NOMO-1 (cell line): Measurements from ENCODE around the gene RALGPS1.
A peak's percentile ranks its signal among the peaks of the same experiment; 100 is the strongest.

Experiments used
- DNase-seq, 2 experiments: peaks; one replicate each; lab custom pipeline; 2025; ENCODE audit not compliant: unreplicated experiment in 2 of 2; lab: John Stamatoyannopoulos, UW

Gene RALGPS1

DNA sequence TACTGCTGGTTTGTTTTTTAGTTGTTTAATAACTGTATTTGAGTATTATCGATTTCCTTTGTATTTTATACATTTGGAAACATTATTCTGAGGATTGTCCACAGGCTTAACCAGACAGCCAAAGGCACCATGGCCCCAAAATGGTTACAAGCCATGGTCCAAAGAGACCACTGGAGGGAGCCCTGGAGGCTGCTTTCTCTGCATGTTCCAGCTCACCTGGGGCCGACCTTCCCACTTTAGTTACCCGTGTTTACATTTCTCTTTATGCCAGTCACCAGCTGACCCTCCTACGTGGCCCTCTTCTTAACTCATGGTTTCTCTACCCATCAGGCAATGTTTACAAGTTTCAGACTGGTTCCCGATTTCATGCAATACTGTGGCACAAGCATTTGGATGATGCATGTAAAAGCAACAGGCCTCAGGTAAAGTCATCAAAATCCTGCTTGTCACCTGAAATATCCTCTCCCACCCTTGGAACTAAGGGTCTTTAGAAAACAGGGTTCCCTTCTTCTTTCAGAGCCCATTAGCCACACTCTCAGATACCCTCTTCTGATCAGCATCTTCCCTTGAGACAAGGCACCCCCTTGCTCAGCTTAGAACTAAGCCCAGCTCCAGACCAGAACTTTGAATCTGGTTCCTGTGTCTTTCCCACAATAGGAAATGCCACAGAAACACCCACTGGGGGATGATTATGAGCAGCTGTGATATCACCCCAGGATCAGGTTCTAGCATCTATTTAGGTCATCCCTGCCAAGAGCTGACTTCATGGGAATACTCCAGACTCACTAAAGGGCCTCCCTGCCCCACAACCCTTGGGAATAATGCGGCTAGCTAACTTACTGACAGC, 300.1 kb downstream of the RALGPS1 start:
- DNase-seq = peak; percentile 15 to 35

DNA sequence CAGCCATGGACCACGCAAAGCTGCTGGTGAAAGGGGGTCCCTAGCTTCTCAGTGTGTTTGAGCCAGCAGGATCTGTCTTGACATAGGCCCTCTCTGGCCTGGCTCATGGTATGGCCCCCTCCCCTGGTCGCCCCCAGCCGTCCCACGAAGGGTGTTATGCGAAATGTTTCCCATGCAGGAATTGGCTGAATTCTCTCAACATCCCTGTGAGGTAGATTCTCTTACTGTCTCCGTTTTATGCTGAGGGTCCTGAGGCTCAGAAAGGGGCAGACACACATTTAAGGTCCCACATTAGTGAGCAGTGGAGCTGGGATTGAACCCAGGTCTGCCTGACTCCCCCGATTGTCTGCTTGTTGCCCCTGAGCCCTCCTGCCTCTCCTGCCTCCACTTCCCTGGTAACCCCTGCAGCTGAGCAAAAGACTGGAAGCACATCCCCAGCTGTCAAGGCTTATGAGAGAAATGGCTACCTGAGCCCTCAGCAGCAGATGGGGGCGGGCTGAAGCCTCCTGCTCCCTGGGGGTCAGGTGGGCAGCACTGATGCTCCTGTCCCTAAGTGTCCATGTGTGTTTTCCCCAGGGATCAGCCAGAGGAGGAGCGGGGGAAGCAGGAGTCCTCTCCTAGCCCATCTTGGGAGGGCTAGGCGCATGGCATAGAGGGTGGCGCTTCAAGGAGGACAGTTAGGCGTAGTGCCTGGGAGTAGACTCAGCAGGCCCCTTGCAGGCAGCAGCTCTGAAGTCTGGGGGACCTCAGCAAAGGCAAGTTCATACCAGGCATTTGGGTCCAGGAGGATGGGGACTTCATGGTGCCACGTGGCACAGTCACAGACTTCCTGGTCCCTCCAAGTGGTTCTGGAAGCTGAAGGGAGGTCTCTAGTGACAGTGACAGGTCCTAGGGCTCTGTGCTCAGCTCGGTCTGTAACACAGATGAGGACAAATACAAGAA, 301.0 kb downstream of the RALGPS1 start:
- no peak for DNase-seq

DNA sequence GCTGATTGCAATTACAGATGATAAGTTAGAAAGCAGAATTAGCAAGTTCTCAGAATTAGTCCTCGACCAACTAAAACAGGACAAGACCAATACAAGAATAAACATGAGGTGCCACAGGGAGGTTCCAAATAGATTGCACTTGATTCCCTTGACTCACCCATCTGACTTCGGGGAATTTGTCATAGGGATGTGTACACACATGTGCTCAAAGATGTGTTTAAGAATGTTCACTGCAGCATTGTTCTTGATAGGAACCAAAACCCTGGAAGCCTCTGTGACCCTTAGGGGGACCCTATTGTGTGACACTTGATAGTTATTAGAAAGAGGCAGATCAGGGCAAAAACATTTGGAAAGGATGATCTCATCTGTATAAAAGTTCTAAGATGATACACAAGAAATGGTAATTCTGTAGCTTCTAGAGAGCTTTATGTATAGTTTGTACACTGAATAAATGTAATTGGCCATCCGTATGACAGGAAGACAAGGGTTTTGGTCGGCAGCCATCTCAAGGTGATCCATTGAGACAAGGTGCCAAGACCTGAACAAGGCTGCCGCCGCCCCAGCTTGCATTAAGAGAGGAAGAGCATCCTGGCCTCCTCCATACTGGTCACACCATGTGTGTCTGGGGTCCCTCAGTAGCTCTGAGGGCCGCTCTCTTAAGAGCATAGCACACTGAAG, 301.8 kb downstream of the RALGPS1 start:
- no peak for DNase-seq

DNA sequence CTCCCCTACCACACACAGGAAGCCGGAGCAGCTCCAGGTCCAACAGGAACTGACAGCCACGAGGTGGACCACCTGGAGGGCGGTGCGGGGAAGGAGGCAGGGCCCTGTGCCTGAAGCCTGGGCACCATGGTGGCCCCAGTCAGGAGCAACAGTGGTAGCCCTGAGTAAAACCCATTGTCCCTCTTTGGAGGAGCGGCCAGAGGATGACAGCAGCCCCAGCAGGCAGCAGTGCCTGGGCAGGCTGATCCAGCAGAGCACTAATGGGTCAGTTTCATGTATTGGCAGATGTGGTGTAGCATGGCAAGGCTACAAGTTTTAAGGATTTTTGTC, 302.3 kb downstream of the RALGPS1 start:
- no peak for DNase-seq

DNA sequence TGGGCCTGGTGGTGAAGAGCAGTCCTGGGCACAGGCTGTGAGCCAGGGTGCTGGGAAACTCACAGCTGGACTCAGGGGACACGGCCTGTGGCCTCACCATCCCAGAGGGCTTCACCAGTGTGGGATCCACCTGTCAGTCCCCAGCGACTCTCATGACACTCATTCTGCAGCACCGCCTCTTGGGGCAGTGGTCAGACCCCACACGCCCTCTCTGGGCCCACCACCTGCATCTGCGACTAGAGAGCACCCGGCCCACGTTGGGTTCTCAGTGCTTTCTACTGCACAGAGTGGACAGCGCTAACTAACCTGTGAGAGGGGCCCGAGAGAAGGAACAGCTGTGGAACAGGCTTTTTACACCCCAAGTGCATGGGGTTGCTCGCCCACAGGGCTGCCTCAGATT, 304.2 kb downstream of the RALGPS1 start:
- DNase-seq = no peak

DNA sequence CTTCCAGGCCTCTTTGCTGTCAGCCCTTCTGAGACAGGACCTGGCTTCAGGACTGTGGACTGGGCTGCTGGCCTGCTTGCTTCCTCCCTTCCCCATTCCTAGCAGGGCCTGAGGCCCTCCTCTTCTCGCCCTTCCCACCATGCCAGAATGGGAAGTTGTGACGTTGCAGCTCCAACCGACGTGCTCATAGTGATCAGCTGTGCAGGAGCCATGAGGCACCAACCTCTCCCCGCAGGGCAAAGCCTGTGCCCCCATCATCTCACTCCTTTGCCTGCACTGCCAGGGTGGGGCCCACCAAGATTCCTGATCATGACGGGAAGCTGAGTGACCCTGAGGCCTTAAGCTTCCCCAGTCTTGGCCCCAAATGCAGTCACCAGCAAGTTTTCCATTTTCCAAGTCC, 304.9 kb downstream of the RALGPS1 start:
- no peak for DNase-seq

DNA sequence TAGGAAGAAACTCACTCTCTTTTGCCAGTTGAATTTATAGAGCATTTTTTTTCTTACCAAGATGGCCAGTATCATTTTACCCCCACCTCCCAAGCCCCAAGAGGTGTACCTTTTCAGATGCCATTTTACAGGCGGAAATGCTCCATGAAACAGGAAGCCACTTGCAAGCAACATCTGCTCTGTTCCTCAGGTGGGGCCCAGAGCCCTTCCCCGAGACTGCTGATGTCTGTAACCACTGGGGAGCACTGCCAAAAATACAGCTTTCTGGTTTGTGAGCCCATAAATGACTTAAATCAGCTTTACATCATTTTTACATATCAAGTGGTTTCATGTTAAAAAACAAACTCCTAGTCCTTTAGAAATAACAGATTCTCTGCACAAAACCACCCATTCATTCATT, 307.1 kb downstream of the RALGPS1 start:
- DNase-seq = no peak

DNA sequence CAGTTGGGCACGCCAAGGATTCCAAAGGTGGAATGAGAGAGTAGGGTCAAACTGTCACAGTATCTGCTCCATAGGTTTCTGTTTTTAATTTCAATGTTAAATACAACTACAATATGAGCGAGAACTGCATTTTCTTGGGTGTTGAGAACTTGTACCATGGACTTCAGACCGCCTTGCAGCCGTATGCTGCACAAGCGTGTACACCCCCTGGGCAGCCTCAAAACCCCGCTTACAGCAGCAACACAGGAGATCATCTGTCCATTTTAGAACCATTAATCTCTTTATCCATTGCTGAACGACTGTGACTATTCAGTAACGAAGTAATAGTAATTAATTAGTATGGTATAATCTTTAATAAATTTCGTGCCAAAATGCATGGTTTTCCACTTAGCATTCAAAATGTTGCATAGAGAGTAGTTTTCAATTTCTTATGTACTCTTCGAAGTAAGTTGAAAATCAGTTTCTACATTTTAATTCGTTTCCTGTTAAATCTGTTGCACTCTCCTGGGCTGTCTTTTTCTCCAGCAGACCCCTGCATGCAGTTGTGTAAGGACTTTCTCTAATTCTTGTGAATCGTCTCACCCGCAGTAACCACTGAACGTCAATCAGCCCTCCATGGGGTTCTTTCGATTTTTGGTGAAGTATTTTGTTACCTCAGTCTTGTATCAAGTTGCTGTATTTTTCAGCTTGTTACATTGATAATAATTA, 308.0 kb downstream of the RALGPS1 start:
- no peak for DNase-seq

DNA sequence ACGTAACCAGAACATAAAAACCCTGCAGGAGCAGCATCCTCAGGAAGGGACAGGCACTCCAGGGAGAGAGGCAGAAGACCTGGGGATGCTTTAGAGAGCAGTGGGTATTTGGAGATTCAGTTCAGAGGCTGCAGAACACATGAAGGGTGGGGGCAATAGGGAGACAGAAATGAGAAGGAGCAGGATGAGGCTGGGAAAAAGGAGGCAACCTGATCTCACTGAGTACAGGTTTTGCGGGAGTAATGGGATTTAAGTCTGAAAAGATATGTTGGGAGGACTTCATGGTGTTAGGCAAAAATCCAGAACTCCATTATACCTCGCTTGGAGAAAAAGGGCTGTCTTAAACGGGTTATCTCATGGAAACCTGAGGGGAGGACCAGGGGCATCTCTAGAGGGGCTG, 308.7 kb downstream of the RALGPS1 start:
- no peak for DNase-seq

DNA sequence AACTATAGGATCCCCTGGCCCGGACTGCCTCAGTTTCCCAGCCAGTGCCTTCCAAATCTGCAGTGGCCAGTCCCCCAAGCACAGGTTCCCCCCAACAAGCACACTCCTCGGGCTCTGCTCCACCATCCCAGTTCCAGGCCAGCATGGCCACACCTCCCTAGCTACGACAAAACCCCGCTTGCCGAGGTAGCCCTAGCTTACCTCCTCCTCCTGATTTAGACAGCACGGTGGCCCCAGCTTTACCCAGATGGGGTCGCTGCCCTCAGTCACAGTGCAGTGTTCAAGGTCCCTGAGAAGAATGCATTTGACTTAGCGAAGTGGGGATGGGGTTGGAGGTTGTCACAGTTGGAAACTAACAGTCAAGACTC, 309.2 kb downstream of the RALGPS1 start:
- no peak for DNase-seq

DNA sequence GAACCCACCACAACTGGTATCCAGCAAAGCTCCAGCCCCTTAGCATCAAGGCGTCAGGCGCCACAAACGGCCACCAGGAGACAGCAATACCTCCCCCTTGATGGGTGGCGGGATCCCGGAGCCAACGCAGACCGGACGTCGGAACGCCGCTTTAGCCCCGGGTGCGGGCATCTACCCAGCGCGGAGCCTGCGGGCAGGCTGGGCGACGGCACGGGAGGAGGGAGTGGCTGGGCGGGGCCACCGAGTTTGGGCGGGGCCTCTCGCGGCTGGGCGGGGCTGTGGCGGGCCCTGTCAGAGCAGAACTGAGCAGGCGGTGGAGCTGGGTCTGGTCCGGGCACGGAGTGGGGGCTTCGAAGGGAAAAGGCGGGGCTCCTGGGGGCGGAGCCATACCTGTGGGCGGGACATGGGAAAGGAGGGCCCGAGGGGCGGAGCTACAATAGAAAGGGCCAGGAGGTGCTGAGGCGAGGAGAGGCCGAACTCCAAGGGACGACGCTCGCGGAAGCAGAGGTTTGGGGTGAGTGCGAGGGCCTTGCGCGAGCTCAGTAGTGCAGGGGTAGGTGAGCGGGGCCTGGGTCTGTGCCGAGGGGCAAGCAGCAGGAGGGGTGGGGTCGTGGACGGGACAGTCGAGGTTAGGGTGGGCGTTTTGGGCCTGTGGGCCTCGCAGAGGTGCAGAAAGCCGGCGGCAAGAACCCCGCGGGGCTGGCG, 309.7 kb downstream of the RALGPS1 start:
- peak; percentile 79 to 82 for DNase-seq

DNA sequence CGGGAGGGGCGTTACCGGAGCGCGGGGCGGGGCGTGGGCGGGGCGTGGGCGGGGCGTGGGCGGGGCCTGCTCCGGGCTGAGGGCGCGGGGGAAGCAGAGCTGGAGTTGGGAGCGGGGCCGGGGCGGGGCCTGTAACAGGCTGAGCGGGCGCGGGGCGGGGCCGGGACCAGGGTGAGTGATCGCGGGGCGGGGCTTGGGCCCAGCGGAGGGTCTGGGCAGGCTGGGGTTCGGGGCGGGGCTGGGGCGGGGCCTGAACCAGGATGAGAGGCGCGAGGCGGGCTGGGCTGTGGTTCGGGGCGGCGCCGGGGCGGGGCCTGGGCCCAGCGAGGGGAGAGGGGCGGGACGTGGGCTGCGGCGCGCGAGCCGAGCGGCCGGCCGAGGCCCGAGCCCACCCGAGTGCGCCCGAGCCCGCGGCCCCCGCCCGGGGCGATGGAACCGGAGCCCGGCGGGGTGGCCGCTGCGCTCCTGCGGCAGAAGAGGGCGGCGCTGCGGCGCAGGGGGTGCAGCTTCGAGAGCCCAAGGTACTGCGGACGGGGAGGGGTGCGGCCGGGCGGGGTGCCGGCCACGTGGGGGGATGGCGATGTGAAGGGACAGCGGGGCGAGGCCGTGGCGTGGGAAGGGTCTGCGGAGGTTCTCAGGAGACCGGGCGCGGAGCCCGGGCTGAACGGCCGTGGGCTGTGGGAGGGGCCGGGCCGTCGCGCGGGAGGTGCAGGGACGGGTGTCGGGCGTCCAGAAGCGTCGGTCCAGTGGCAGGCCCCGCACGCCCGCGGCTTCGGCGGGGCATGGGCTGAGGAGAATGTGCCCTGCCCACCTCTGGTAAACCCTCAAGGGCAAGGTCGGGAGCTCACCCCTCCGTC, 310.5 kb downstream of the RALGPS1 start:
- peak; percentile 78 to 88 for DNase-seq

DNA sequence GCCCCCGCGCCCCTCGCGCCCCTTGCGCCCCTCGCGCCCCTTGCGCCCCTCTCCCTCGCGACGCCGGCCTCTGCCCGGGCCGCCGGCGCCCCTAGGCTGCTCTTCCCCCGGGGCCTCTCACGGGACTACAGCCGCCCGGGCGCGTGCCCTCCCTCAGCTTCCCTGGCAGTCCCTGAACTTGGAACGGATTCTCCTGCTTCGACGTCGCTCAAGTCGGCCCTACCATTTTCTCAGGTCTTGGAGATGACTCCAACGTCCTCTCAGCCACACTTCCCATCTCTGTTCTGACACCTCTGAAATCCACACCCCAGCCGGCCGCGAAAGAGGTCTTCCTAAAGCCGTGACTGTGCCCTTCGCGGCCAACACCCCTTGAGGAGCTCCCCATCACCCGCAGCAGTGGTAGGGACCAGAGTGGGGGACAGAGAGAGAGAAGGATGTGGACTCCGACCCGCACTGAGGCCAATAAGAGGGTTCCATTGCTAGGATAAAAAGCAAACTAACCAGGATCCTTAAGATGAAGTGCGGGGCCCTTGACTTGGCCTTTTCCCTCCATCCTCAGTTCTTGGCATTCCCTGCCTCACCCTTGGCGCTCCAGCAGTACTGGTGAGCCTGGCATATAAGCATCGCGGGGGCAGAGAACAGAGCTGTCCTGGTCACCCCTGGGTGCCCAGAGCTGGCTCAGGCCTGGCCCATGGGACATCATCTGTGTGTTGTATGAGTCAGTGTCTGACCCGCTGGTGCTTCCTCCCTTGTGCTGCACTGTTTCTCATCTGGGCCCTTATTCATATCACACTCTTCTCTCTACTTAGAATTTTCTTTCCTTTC, 311.4 kb downstream of the RALGPS1 start:
- no peak for DNase-seq

DNA sequence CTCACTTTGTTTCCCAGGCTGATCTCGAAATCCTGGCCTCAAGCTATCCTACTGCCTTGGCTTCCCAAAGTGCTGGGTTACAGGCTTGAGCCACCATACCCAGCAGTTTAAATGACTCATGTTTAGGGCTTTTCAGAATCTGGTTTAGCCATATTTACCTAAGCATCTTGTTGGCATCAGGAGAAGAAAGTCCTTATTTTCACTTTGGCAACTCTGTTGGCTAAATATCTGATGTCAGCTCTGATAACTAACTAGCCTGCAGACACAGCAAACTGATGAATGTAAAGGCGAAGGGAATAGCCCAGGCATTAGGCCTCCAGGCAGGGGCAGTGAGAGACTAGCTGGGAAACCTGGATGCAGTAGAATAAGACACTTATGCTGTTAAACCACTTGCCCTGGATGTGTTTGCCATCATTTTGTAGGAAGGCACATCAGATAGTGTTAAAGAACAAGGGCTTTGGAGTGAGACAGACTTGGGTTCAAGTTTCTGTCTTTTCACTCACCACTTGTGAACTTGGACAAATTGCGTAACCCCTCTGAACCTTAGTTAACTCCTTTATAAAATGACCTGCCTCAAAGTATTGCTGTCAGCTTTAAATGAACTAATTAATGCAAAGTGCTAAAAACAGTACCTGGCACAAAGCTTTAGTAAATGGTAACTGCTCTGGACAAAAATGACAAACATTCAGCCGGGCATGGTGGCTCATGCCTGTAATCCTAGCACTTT, 315.3 kb downstream of the RALGPS1 start:
- DNase-seq = no peak

DNA sequence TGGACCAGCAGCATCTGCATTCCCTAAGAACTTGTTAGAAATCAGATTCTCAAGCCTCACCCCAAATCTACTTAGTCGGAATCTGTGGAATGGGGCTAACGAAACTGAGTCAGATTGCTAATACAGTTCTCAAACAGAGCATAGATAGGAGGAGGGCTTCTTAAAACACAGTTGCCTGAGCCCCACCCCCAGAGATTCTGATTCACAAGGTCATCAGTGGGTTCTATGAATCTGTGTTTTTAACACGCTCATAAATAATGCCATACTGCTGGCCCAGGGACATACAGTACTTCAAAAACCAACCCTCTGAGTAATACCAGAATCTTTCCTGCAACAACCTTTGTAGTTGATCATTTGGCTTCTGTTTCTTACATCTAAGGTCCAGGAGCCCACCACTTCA, 317.1 kb downstream of the RALGPS1 start:
- no peak for DNase-seq

DNA sequence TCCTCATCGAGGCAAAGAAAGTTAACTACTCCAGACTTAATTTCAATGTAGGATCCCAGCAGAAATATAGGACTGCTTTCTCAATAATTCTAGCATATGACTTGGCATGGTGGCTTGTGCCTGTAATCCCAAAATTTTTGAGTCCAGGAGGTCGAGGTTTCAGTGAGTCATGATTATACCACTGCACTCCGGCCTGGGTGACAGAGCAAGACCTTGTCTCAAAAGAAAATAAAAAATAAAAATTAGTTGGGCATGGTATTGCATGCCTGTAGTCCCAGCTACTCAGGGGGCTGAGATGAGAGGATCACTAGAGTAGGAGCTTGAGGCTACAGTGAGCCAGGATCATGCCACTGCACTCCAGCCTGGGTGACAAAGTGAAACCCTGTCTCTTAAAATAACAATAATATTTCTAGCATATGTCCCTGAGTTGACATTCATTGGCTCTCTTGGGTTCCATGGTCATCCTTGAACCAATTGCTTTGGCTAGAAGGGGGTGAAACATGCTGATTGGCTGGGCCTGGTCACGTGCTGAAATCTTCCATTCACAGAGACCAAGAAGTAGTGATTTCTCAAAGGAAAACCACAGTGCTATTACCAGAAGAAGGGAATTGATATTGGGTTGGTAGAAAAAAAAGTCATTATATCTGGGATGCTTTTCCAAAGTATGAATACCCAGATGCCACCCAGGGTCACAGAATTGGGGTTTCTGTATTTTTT, 318.4 kb downstream of the RALGPS1 start:
- no peak for DNase-seq

DNA sequence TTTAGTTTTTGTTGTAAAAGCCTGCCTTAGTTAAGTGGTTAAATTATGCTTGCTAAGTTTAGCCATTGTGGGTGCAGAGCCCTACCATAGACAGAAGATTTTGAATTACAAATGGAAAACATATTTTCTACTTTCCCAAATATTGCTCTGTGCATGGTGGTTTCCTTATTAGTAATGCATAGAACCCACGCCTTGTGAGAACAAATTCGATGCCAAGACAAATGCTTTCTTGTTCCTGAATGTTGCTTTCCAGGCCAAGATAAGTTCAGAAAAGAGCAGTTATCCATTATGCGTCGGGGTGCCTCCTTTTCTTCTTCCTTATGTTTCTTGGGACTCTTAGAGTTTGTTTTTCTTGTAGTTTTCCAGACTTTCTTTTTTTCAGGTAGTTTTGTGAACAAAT, 319.0 kb downstream of the RALGPS1 start:
- DNase-seq = no peak
